NCI-H187 (cell line): ENCODE measurements around the gene TSPY3.
"Not testable (repeated sequence)": the region's sequence is repeated elsewhere in the genome, so short reads cannot be mapped to it uniquely, and the experiment has no call there.

Experiments used
- DNase-seq, 2 experiments: peaks; one replicate each; lab custom pipeline; 2025; lab: John Stamatoyannopoulos, UW

Gene TSPY3, protein sequence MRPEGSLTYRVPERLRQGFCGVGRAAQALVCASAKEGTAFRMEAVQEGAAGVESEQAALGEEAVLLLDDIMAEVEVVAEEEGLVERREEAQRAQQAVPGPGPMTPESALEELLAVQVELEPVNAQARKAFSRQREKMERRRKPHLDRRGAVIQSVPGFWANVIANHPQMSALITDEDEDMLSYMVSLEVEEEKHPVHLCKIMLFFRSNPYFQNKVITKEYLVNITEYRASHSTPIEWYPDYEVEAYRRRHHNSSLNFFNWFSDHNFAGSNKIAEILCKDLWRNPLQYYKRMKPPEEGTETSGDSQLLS

DNA sequence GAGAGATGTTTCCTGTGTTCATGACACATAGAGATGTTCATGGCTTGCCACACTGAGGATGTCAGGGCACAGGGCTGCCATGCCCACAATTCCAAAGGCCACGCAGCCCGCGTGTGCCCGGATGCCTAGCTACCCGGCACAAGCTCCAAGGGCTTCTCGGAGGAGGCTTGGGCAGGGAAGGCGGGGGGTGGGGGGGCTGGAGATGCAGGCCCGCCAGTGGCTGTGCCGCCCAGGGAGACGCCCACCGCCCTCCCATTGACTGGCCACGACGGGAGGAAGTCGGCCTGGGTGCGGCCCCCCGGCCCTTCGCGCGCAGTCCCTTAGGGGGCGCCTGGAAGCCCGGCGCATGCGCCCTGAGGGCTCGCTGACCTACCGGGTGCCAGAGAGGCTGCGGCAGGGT is at the start of gene TSPY3:
TSPY3 (plus strand) TSS at position 301 of the 400 bp plus-strand sequence; CDS start at position 347, 46 bp downstream.
- not testable (repeated sequence) for DNase-seq

DNA sequence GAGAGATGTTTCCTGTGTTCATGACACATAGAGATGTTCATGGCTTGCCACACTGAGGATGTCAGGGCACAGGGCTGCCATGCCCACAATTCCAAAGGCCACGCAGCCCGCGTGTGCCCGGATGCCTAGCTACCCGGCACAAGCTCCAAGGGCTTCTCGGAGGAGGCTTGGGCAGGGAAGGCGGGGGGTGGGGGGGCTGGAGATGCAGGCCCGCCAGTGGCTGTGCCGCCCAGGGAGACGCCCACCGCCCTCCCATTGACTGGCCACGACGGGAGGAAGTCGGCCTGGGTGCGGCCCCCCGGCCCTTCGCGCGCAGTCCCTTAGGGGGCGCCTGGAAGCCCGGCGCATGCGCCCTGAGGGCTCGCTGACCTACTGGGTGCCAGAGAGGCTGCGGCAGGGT is 40.7 kb upstream of the TSPY3 start, which contains the start of gene TSPY8:
TSPY8 (plus strand) TSS at position 301 of the 400 bp plus-strand sequence; CDS start at position 347, 46 bp downstream.
- DNase-seq = not testable (repeated sequence)

DNA sequence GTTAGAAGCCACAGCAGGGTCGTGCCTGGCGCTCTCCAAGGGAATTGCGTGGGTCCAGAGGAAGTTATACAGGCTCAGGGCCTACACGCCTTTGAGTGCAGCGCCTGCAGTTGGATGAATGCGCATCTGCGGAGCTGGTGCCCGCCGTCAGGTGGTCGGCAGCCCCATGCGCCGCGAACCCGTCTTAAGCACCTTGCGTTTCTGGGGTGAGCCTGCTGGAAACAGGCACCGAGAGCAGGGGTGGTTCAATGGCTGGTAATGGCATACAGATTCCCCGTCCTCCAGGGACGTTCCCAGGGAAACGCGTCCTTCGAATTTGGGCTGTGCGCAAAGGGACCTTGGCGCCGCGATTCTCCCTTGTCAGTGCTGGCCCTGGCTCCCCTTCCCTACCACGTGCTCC is 1.7 kb upstream of the TSPY3 start:
- not testable (repeated sequence) for DNase-seq
